ENCODE results near the gene AMBRA1.
A peak's percentile ranks its signal among the peaks of the same experiment; 100 is the strongest.

Gene AMBRA1

GRCh38 chr11:46529928-46530574, 63.8 kb downstream of the AMBRA1 start:
- no peak for DNase-seq (ENCODE audit: low read depth in 1 of 2, low spot score in 1 of 2)
- TF ChIP-seq, protein P1, sequence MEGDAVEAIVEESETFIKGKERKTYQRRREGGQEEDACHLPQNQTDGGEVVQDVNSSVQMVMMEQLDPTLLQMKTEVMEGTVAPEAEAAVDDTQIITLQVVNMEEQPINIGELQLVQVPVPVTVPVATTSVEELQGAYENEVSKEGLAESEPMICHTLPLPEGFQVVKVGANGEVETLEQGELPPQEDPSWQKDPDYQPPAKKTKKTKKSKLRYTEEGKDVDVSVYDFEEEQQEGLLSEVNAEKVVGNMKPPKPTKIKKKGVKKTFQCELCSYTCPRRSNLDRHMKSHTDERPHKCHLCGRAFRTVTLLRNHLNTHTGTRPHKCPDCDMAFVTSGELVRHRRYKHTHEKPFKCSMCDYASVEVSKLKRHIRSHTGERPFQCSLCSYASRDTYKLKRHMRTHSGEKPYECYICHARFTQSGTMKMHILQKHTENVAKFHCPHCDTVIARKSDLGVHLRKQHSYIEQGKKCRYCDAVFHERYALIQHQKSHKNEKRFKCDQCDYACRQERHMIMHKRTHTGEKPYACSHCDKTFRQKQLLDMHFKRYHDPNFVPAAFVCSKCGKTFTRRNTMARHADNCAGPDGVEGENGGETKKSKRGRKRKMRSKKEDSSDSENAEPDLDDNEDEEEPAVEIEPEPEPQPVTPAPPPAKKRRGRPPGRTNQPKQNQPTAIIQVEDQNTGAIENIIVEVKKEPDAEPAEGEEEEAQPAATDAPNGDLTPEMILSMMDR (IDR thresholded peaks at IDR 0.05; ENCODE audit: insufficient read depth, low read length): no peak
- TF ChIP-seq GABPA (IDR thresholded peaks at IDR 0.05; ENCODE audit: low read depth) (no peak), REST (IDR thresholded peaks at IDR 0.05; ENCODE audit: insufficient replicate concordance, low read depth) (no peak), POLR2AphosphoS5 (IDR thresholded peaks at IDR 0.05; ENCODE audit: low read depth) (no peak), SPI1 (IDR thresholded peaks at IDR 0.05; ENCODE audit: borderline replicate concordance, low read depth) (no peak)
- no peaks in the 10 kb centered on the region for H3K27me3 ChIP-seq (ENCODE audit: insufficient read depth, poor library complexity, severe bottlenecking)
- H3K4me3 ChIP-seq (replicated peaks; ENCODE audit: insufficient read depth, low read length): no peak overlapping the region
- H3K27ac ChIP-seq (replicated peaks): no peak overlapping the region

DNA sequence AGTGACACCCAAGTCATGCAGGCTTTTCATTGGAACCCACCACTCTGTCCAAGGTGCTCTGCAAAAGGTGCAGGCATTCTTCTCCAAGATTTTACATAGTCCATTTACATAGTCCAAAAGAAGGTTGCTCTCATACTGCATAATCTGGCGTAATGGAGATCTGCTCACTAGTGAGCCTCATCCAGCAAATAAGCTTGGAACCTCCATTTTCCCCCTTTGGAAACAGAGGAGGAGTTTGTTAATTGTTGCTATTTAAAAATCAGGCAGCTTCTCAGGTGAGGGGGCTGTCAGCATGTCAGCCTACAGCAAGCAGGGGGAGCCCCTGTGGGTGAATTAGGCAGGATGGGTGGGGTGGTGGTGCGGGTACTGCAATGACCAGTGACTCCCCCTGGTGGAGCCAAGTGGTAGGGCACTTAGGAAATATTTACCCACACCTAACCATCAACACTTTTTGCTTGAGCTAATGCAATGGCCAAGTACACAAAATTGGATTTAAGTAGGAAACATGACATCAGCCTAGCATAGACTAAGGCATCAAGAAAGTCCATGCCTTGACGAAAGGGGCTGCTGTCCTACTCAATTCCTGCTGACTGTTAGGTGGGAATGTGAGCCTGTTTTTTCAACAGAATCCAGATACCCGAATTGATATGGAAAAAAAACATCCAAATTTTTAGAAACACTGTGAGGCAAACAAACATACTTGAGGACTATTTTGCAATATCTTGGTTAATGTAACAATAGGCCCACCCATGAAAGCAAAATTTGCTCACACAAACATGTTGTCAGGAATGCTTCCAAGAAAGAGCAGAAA, 64.5 kb downstream of the AMBRA1 start:
- Histone ChIP-seq H3K27me3 (ENCODE audit: insufficient read depth, poor library complexity, severe bottlenecking) (no peaks in the 10 kb centered on the region), H3K27ac (replicated peaks) (no peak overlapping the region), H3K4me3 (replicated peaks; ENCODE audit: insufficient read depth, low read length) (no peak overlapping the region)
- DNase-seq (ENCODE audit: low read depth in 1 of 2, low spot score in 1 of 2): peak; percentile 38 to 64
- no peak for TF ChIP-seq REST (IDR thresholded peaks at IDR 0.05; ENCODE audit: insufficient replicate concordance, low read depth)
- TF ChIP-seq, protein P1 (IDR thresholded peaks at IDR 0.05; ENCODE audit: insufficient read depth, low read length): peak; percentile 94

DNA sequence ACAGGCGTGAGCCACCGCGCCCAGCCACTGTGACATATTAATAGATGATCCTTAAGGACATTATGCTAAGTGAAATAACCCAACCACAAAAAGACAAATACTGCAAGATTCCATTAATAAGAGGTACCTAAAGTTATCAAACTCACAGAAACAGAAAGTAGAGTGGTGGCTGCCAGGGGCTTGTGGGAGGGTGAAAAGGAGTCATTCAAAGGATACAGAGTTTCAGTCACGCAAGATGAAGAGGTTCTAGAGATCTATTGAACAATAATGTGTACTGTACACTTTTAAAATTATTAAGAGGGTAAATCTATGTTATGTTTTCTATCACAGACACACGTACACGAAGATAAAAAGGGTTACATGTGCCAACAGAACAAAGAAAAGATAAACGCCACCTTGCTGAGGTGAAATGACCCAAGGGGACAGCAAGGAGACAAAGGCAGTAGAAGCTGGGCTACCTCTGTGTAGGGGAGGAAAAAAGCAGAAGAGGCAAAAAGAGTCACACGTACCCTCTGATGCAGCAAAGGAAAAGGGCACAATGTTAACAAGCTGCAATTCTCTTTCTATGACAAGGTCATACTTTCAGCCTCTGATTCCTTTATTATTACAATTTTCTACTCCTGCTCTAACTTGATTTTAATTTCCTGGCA, 65.3 kb downstream of the AMBRA1 start:
- H3K27me3 ChIP-seq (ENCODE audit: insufficient read depth, poor library complexity, severe bottlenecking): no peaks in the 10 kb centered on the region
- TF ChIP-seq, protein P1 (IDR thresholded peaks at IDR 0.05; ENCODE audit: insufficient read depth, low read length): no peak
- TF ChIP-seq GABPA (IDR thresholded peaks at IDR 0.05; ENCODE audit: low read depth) (no peak), REST (IDR thresholded peaks at IDR 0.05; ENCODE audit: insufficient replicate concordance, low read depth) (no peak), SPI1 (IDR thresholded peaks at IDR 0.05; ENCODE audit: borderline replicate concordance, low read depth) (no peak), POLR2AphosphoS5 (IDR thresholded peaks at IDR 0.05; ENCODE audit: low read depth) (no peak)
- no peak overlapping the region for H3K27ac ChIP-seq (replicated peaks)
- H3K4me3 ChIP-seq (replicated peaks; ENCODE audit: insufficient read depth, low read length): no peak overlapping the region
- no peak for DNase-seq (ENCODE audit: low read depth in 1 of 2, low spot score in 1 of 2)
